Activated T-helper 1 cell treated with anti-CD3 and anti-CD28 coated beads, Interleukin-2, amount 50 U/mL, for 16 hours (primary cell): Measurements from ENCODE around the gene ANO10.
"Not testable (repeated sequence)": the region's sequence is repeated elsewhere in the genome, so short reads cannot be mapped to it uniquely, and the experiment has no call there.

Experiments used
- DNase-seq, 2 donors: peaks; one replicate each; pipeline ENCODE4 v3.0.0-alpha.2; 2020; ENCODE audit warnings: low read depth in 1 of 2, low spot score in 1 of 2

ANO10 gene

GRCh38 chr3:43481375-43481774, 140.4 kb downstream of the ANO10 start:
- DNase-seq, result no peak

DNA sequence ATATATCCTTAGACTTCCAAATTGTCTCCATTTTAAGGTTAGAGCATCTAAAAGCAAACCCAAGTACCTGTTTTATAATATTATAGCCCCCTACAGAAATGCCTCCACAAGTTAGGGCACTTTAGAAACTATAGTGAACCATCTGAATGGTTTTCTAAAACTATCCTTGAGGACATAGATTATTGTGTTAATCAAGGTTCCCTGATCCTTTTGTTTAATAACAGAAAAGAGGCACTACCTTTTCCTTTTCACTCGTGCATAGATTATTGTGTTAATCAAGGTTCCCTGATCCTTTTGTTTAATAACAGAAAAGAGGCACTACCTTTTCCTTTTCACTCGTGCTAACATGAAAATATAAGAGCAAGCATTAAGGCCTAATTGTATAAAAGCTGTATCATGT, 143.0 kb downstream of the ANO10 start:
- not testable (repeated sequence) for DNase-seq

GRCh38 chr3:43478118-43478785, 143.6 kb downstream of the ANO10 start:
- no peak for DNase-seq

- DNase-seq, result peak; percentile 32 to 34
Measured at GRCh38 chr3:43477600-43477999, 144.2 kb downstream of the ANO10 start.

DNA sequence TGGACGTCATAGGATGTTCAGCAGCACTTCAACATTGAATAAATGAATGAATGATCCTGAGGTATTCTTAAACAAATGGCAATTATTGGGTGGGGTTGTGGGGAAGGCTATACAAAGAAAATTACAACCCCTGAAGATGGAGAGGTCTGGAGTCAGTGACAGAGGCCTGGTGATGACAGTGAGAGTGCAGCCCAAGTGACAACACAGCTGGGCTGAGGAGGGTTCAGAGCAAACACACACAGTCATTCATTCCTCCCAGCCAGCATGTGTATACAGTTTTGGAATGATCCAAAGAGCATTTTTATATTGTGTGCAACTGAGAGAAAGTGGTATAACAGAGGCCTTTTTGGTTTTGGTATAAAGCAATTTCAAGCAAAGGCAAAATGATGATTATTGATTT, 148.1 kb downstream of the ANO10 start:
- no peak for DNase-seq

DNA sequence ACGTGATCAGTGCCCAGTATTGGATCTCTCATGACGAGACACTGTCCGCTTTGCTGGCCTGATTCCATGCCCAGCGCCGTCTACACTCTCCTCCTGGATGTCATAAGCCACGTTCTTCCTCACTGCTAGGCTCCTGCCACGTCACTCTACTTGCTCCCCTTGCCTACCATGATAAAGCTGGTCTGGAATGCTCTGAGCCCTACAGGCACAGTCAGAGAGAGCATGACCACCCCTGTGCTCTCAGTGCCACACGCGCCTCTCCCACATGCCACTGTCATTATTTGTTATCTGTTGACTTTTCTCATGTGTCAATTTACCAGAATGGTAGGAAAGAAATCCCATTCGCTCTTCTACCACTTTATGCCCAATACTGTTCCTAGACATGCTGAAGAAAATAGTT, 148.6 kb downstream of the ANO10 start:
- no peak for DNase-seq

DNA sequence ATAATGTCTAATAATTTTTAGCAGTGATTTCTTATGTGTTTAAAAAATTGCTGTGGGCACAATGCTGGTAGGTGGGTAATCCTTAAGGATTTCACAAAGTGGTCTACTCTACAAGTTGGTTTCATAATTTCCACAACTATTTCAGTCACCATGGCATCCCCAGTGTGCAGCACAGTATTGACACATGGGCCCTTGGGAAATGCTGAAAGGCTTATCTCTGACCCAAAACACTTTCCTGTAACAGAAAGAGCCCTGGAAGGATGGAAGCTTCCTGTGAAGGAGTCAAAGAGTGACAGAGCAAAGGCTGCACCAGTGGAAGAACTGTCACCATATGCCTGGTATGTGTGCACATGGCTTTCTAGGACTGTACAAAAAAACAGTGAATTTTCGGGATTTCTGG, 153.7 kb downstream of the ANO10 start:
- no peak for DNase-seq

DNA sequence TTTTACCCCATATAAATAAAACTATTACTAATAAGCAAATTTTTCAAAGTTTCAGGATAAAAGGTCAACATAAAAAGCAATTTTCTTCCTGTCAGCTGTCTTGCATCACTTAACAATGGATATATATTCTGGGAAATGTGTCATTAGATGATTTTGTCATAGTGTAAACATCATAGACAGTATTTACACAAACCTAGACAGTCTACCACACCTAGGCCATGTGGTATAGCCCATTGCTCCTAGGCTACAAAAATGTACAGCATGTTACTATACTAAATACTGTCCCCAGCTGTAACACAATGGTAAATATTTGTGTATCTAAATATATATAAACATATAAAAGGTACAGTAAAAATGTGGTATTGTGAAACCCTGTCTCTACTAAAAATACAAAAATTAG, 156.7 kb downstream of the ANO10 start:
- DNase-seq, result no peak

GRCh38 chr3:43462566-43462965, 159.2 kb downstream of the ANO10 start:
- not testable (repeated sequence) for DNase-seq

DNA sequence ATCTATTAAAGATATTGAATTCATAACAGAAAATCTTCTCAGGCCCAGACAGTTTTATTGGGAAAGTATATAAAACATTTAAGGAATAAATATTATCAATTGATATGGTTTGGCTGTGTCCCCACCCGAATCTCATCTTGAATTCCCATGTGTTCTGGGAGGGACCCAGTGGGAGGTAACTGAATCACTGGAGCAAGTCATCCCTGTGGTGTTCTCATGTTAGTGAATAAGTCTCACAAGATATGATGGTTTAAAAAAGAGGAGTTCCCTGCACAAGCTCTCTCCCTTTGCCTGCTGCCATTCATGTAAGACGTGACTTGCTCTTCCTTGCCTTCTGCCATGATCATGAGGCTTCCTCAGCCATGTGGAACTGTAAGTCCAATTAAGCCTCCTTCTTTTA, 160.5 kb downstream of the ANO10 start:
- no peak for DNase-seq

- DNase-seq, result not testable (repeated sequence)
Measured at GRCh38 chr3:43457038-43457437, 164.8 kb downstream of the ANO10 start.

- no peak for DNase-seq
Measured at GRCh38 chr3:43455233-43455632, 166.6 kb downstream of the ANO10 start.

DNA sequence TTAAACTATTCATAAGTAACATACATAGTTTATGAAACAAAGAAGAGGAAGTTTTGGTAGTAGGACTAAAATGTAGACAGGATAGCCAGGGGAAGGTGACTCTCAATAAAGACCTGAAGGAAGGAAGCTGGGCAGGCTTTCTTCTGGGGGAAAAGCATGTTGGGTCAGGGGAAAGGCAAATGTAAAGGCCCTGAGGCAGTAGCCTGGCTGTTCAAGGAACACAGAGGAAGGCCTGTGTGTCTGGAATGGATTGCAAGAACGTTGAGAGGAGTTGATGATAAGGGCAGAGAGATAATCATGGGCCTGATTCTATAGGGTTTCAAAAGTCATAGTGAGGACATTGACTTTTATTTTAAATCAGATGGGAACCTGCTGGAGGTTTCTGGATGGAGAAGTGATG, 167.8 kb downstream of the ANO10 start:
- no peak for DNase-seq

- DNase-seq, result no peak
Measured at GRCh38 chr3:43451670-43452254, 170.0 kb downstream of the ANO10 start.

- no peak for DNase-seq
Measured at GRCh38 chr3:43448098-43448497, 173.7 kb downstream of the ANO10 start.

- no peak for DNase-seq
Measured at GRCh38 chr3:43445820-43446219, 176.0 kb downstream of the ANO10 start.

- DNase-seq, result no peak
Measured at GRCh38 chr3:43442872-43443395, 178.9 kb downstream of the ANO10 start.

DNA sequence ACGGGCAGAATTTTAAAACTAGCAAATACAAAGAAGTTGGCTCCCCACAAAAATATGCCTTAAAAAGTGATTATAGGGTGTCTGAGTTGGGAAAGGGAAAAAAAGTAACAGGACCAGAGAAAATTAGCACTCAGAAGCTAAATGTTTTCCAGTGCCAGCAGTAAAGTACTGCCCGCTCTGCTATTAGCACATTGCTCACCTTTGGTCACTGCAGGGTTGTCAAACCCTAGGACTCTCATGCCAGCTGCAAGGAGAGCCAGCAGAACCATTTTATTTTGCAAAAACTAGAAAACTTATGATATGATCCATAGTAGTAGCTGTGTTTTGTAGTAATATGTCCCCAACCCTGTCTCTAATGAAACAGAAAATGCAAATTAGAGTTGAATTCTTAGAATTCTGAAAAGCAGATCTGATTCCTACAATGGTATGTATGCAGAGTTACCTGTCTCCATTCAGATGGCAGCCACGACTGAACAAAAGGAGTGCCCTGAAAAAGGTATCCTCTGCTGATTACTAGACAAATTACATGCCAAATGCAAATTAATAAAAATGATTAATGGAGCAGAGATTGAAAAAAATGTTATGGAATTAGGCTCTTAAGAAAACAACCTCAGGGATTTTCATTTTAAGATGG, 185.2 kb downstream of the ANO10 start:
- no peak for DNase-seq

DNA sequence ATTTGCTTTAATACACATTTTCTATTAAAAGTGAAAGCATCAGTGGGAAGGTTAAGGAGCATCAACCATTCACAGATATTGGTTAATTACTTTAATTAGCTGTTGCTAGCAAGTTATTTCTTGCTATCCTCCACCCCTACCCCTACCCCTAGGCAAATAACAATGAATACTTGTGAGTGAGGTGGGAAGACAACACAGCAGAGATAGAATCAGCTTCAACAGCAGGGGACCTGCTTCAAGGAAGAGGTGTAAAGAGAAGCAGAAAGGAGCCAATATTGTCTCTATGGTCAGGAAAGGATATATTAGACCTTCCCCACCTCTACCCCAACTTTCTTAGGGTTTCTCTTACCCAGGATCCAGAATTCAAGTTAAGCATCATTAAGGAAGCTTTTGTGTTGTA, 186.1 kb downstream of the ANO10 start:
- no peak for DNase-seq

DNA sequence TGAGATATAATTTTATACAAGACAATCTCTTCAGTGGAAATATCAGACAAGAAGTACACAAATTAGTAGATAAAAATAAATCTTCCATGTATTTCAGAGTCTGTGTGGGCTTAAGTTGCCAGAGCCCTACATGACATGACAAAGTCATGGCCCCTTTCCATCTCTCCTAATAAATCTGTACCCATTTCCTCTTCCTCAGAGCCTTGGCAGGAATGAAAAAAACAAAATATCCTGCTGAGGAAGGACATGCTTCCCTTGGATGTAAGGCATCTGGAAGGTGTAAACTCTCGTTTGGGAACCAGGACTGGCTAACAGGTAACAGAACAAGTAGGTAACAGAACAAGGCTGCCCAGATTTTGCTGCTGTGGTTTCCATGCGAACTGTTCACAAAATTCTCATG, 187.4 kb downstream of the ANO10 start:
- DNase-seq, result no peak

DNA sequence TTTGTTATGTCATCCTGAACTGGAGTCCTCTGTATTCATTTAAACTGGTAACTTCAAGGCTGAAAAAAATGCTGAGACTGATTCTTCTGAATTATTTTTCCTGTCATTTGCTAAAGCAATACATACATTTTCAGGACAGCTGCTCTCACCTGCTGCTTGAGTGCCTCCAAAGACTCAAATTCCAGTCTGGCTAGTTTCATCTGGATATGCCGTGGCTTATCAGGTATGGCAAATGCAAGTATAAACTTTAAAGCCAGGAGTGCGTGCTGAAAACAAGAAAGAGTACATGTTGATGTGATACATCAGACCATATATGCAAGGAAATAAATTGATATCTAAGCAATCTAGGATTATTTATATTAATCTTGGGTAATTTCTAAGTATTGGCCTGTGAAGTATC, 189.3 kb downstream of the ANO10 start:
- no peak for DNase-seq

- no peak for DNase-seq
Measured at GRCh38 chr3:43426388-43426787, 195.4 kb downstream of the ANO10 start.
